NCI-H1417 treated with DMSO at 0.1 percent for 48 hours (cell line): Measurements from ENCODE around the gene COQ6.
"Not testable (repeated sequence)": the region's sequence is repeated elsewhere in the genome, so short reads cannot be mapped to it uniquely, and the experiment has no call there.

Source experiments
- DNase-seq: peaks from one replicate; lab custom pipeline; 2025; lab: John Stamatoyannopoulos, UW

The COQ6 gene

GRCh38 chr14:73949752-73950734 lies at the start of gene COQ6, which contains the start of gene FAM161B:
COQ6 (plus strand) TSS chr14:73950302; CDS start chr14:73950333, 31 bp downstream.
FAM161B (minus strand) TSS chr14:73950094; CDS start chr14:73950026, 68 bp downstream.
- DNase-seq = peak; percentile 91

GRCh38 chr14:73903028-73903427 lies 47.1 kb upstream of the COQ6 start:
- DNase-seq = no peak

- DNase-seq = no peak
Measured at GRCh38 chr14:73909681-73910080, 40.4 kb upstream of the COQ6 start.

GRCh38 chr14:73913256-73913655 lies 36.8 kb upstream of the COQ6 start:
- no peak for DNase-seq

GRCh38 chr14:73916324-73916723 lies 33.8 kb upstream of the COQ6 start:
- no peak for DNase-seq

- not testable (repeated sequence) for DNase-seq
Measured at GRCh38 chr14:73919457-73919856, 30.6 kb upstream of the COQ6 start.

GRCh38 chr14:73924337-73924736 lies 25.8 kb upstream of the COQ6 start:
- DNase-seq = no peak

GRCh38 chr14:73935666-73936065 lies 14.4 kb upstream of the COQ6 start:
- no peak for DNase-seq

GRCh38 chr14:73936548-73936947 lies 13.6 kb upstream of the COQ6 start:
- no peak for DNase-seq

- DNase-seq = no peak
Measured at GRCh38 chr14:73937012-73937411, 13.1 kb upstream of the COQ6 start.

GRCh38 chr14:73942180-73942579 lies 7.9 kb upstream of the COQ6 start:
- DNase-seq = no peak

- no peak for DNase-seq
Measured at GRCh38 chr14:73943083-73943482, 7.0 kb upstream of the COQ6 start.

GRCh38 chr14:73944432-73945158 lies 5.5 kb upstream of the COQ6 start:
- no peak for DNase-seq

- DNase-seq = no peak
Measured at GRCh38 chr14:73945159-73945670, 4.9 kb upstream of the COQ6 start.

GRCh38 chr14:73953731-73954130 lies 3.6 kb downstream of the COQ6 start:
- DNase-seq = no peak

- no peak for DNase-seq
Measured at GRCh38 chr14:73955674-73956073, 5.6 kb downstream of the COQ6 start.

GRCh38 chr14:73958591-73958990 lies 8.5 kb downstream of the COQ6 start:
- no peak for DNase-seq

GRCh38 chr14:73961192-73961591 lies 11.1 kb downstream of the COQ6 start:
- DNase-seq = no peak

- no peak for DNase-seq
Measured at GRCh38 chr14:73965216-73965615, 15.1 kb downstream of the COQ6 start.

GRCh38 chr14:73968885-73969284 lies 18.8 kb downstream of the COQ6 start:
- no peak for DNase-seq

- DNase-seq = no peak
Measured at GRCh38 chr14:73973497-73973896, 23.4 kb downstream of the COQ6 start.

- no peak for DNase-seq
Measured at GRCh38 chr14:73976125-73976524, 26.0 kb downstream of the COQ6 start.

GRCh38 chr14:73977896-73978295 lies 27.8 kb downstream of the COQ6 start:
- no peak for DNase-seq
